ENCODE results near the gene BMX. TPM values are rescaled to one million over a fixed set of nuclear protein-coding genes. Genes with fewer than 3 reads are reported as not detected.

Gene BMX
- total and polyA plus RNA-seq, 8 donors = 1.5 to 5.8 (median 2.5) TPM

DNA sequence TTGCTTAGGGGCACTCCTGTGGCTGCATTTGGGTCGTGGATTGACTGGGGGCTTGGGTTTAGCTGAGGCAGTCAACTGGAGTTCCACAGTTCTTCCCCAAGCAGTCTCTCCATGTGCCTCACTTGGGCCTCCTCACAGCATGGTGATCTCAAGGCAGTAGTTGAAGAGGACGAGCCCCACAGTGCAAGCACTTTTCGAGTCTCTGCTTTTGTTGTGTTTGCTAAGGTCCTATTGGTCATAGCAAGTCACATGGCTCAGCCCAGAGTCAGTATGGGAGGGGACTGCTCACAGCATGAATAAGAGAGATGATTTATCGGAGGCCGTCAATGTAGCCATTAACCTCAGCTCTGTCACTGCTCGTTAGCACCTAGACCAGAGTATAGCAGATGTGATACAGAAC lies 29.7 kb downstream of the BMX start:
- Histone ChIP-seq H3K27ac (no peak overlapping the region), H3K4me3 (no peak overlapping the region), H3K9me3 (no peaks in the 10 kb centered on the region), H3K4me1 (no peaks in the 10 kb centered on the region), H3K27me3 (peaks cover 0 to 7% of the 10 kb centered on the region in 2 donors), H3K36me3 (no peaks in the 10 kb centered on the region)
- intact Hi-C loops (cut with DNase I) = no loop called here
- DNase-seq (no peak), ATAC-seq (no peak)
- TF ChIP-seq, protein P1, sequence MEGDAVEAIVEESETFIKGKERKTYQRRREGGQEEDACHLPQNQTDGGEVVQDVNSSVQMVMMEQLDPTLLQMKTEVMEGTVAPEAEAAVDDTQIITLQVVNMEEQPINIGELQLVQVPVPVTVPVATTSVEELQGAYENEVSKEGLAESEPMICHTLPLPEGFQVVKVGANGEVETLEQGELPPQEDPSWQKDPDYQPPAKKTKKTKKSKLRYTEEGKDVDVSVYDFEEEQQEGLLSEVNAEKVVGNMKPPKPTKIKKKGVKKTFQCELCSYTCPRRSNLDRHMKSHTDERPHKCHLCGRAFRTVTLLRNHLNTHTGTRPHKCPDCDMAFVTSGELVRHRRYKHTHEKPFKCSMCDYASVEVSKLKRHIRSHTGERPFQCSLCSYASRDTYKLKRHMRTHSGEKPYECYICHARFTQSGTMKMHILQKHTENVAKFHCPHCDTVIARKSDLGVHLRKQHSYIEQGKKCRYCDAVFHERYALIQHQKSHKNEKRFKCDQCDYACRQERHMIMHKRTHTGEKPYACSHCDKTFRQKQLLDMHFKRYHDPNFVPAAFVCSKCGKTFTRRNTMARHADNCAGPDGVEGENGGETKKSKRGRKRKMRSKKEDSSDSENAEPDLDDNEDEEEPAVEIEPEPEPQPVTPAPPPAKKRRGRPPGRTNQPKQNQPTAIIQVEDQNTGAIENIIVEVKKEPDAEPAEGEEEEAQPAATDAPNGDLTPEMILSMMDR (IDR thresholded peaks at IDR 0.05) = no peak

DNA sequence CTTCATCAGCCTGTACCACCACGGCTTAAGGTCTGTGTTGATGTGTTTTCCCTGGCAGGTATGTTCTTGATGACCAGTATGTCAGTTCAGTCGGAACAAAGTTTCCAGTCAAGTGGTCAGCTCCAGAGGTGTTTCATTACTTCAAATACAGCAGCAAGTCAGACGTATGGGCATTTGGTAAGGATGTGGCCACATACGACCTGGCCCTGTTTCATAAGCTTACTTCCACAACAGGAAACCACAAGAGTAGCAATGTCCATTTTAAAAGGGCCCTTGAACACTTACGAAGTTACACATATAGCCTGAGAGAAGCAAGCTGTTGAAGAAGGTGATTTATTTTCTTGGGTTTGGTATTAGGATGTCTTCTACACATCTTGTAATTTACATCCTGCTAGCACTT lies 46.1 kb downstream of the BMX start:
- H3K27ac ChIP-seq = peak overlapping the region in 1 of 2 donors; percentile 59
- TF ChIP-seq, protein P1 (IDR thresholded peaks at IDR 0.05) = no peak
- peaks cover 0 to 11% of the 10 kb centered on the region in 2 donors for H3K27me3 ChIP-seq
- no peaks in the 10 kb centered on the region for H3K4me1 ChIP-seq
- no peaks in the 10 kb centered on the region for H3K36me3 ChIP-seq
- no peak overlapping the region for H3K4me3 ChIP-seq
- DNase-seq (no peak), ATAC-seq (no peak)
- H3K9me3 ChIP-seq = no peaks in the 10 kb centered on the region
- intact Hi-C loops (cut with DNase I) = no loop called here

GRCh38 chrX:15547356-15547755 lies 46.7 kb downstream of the BMX start:
- no peaks in the 10 kb centered on the region for H3K9me3 ChIP-seq
- peaks cover 0 to 11% of the 10 kb centered on the region in 2 donors for H3K27me3 ChIP-seq
- no peaks in the 10 kb centered on the region for H3K4me1 ChIP-seq
- H3K27ac ChIP-seq = peak overlapping the region in 1 of 2 donors; percentile 59
- no peaks in the 10 kb centered on the region for H3K36me3 ChIP-seq
- DNase-seq = no peak
- TF ChIP-seq, protein P1 (IDR thresholded peaks at IDR 0.05) = no peak
- ATAC-seq = no peak
- H3K4me3 ChIP-seq = no peak overlapping the region
- intact Hi-C loops (cut with DNase I) = no loop called here

DNA sequence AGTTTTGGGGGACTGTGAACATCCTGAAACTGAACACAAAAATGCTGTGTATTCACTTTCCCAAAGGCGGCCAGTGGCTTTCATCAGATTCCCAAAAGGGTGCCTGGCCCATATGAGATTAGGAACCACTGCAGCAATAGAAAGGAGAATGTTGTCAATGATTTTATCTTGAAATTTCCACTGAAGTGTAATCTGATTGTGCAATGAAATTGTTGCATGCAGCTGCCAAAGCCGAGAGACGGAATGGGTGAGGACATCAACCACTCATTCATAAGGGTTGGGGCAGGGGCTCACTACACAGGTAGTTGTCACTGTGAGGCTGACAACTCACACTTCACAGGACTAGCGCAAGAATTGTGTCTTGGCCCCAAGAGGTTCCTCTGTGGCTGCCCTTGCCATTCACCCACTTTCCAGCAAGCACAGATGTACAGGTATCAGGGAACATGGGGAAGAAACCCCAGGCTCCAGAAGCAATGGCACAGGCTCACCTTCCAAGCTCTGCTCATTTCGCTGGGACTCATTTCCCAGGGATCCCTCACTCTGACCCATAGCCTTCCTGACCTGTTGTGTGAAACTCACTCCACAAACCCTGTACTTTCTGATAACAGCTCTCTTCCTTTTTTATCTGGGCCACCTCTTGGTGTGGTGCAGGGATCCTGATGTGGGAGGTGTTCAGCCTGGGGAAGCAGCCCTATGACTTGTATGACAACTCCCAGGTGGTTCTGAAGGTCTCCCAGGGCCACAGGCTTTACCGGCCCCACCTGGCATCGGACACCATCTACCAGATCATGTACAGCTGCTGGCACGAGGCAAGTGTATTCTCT lies 48.8 kb downstream of the BMX start:
- no peak for DNase-seq
- Histone ChIP-seq H3K9me3 (no peaks in the 10 kb centered on the region), H3K27me3 (peaks cover 0 to 11% of the 10 kb centered on the region in 2 donors), H3K27ac (no peak overlapping the region), H3K36me3 (no peaks in the 10 kb centered on the region), H3K4me3 (no peak overlapping the region), H3K4me1 (no peaks in the 10 kb centered on the region)
- peak; percentile 69 for ATAC-seq
- intact Hi-C loops (cut with DNase I) = no loop called here
- TF ChIP-seq, protein P1 (IDR thresholded peaks at IDR 0.05) = no peak

DNA sequence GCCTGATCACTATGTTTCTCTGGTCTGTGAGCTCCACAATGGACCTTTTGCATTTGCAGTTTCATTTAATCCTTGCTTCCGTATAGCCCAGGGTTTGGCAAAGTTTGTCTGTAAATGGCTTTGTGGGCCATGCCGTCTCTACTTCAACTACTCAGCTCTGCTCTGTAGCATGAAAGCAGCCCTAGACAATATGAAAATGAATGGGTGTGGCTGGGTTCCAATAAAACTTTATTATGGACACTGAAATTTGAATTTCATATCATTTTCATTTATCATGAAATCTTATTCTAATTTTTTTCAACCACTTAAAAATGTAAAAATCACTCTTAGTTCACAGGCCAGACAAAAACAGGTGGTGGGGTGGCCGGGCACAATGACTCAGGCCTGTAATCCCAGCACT lies 58.6 kb downstream of the BMX start:
- no peak for DNase-seq
- intact Hi-C loops (cut with DNase I) = no loop called here
- H3K27ac ChIP-seq = no peak overlapping the region
- TF ChIP-seq, protein P1 (IDR thresholded peaks at IDR 0.05) = no peak
- H3K27me3 ChIP-seq = peaks cover 0 to under 1% of the 10 kb centered on the region in 2 donors
- H3K4me1 ChIP-seq = no peaks in the 10 kb centered on the region
- H3K4me3 ChIP-seq = no peak overlapping the region
- no peaks in the 10 kb centered on the region for H3K9me3 ChIP-seq
- H3K36me3 ChIP-seq = no peaks in the 10 kb centered on the region
- no peak for ATAC-seq

Data from left lung (tissue), 10 donors.